BLaER1 (cell line): ENCODE results near the gene SORT1.

Source experiments
- H3K27ac ChIP-seq: shearing (Covaris generic); formaldehyde crosslinking; 2 replicates; pipeline ENCODE4 v1.8.1; 2022
- H3K27me3 ChIP-seq: shearing (Covaris generic); formaldehyde crosslinking; 2 replicates; pipeline ENCODE4 v1.8.1; 2022
- H3K36me3 ChIP-seq: shearing (Covaris generic); formaldehyde crosslinking; 2 replicates; pipeline ENCODE4 v1.8.1; 2022
- H3K4me1 ChIP-seq: shearing (Covaris generic); formaldehyde crosslinking; 2 replicates; pipeline ENCODE4 v1.8.1; 2022
- H3K4me2 ChIP-seq: shearing (Covaris generic); formaldehyde crosslinking; 2 replicates; pipeline ENCODE4 v1.8.1; 2022
- H3K4me3 ChIP-seq: shearing (Covaris generic); formaldehyde crosslinking; 2 replicates; pipeline ENCODE4 v1.8.1; 2022
- H3K9ac ChIP-seq: shearing (Covaris generic); formaldehyde crosslinking; 2 replicates; pipeline ENCODE4 v1.8.1; 2022
- H3K9me3 ChIP-seq: shearing (Covaris generic); formaldehyde crosslinking; 2 replicates; pipeline ENCODE4 v1.8.1; 2022
- H4K20me1 ChIP-seq: shearing (Covaris generic); formaldehyde crosslinking; 2 replicates; pipeline ENCODE4 v1.8.1; 2022
- Cebpa-rat ChIP-seq: shearing (Covaris generic); IDR thresholded peaks from 2 replicates; pipeline ENCODE4 v1.8.1; 2022

SORT1 gene

GRCh38 chr1:109392037-109392787 lies 5.5 kb downstream of the SORT1 start:
- Histone ChIP-seq H3K4me3 (no peak overlapping the region), H3K9ac (no peak overlapping the region), H3K9me3 (no peaks in the 10 kb centered on the region), H3K27me3 (peaks cover 18% of the 10 kb centered on the region), H3K36me3 (no peaks in the 10 kb centered on the region), H3K4me1 (peaks cover 44% of the 10 kb centered on the region), H4K20me1 (0 out of 2 replicates have a peak, but pooled peaks cover 14% of the 10 kb centered on the region), H3K27ac (no peak overlapping the region), H3K4me2 (peak overlapping the region; percentile 70)
- TF ChIP-seq Cebpa-rat: no peak

GRCh38 chr1:109391626-109392025 lies 6.1 kb downstream of the SORT1 start:
- no peak for TF ChIP-seq Cebpa-rat
- Histone ChIP-seq H3K4me1 (peaks cover 38% of the 10 kb centered on the region), H3K9me3 (no peaks in the 10 kb centered on the region), H3K27me3 (peaks cover 12% of the 10 kb centered on the region), H3K9ac (no peak overlapping the region), H3K36me3 (no peaks in the 10 kb centered on the region), H3K27ac (no peak overlapping the region), H3K4me2 (peak overlapping the region; percentile 70), H3K4me3 (no peak overlapping the region), H4K20me1 (0 out of 2 replicates have a peak, but pooled peaks cover 12% of the 10 kb centered on the region)

GRCh38 chr1:109391157-109391556 lies 6.6 kb downstream of the SORT1 start:
- peaks cover 37% of the 10 kb centered on the region for H3K4me1 ChIP-seq
- TF ChIP-seq Cebpa-rat: no peak

DNA sequence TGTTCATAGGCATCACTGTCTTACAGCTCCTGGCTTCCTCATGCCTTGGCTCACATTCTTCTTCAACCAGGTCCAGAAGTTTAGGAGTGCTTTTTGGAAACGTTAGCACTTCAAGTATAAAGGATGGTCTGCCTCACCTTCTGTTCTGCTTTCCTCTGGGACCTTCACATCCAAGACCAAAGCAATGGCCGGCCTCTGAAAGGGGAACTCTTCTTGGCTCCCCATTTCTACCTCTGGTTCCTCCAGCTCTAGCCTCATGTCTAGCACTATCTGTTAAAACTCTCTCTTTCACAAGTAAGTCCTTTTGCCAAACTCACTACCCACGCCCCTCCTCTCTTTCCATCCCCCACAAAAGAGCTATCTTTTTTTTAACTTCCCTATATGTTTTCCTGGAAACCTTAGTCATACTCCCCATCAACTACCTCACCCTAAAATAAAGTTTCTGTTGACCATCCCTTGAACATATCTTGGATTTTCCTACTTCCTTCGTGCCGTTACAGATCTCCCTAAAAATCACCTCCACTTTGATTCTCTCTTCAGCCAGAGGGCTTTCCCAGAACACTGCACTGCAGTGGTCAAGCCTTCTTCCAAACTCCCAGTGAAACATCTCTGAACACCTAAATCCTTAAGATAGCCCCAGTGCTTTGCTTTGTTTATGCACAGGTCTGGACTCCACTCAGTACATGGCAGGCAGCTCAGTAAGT lies 7.9 kb downstream of the SORT1 start:
- H3K36me3 ChIP-seq: no peaks in the 10 kb centered on the region
- no peak overlapping the region for H3K27ac ChIP-seq
- H3K4me3 ChIP-seq: no peak overlapping the region
- no peak for TF ChIP-seq Cebpa-rat
- no peak overlapping the region for H3K9ac ChIP-seq
- peaks cover 44% of the 10 kb centered on the region for H3K4me1 ChIP-seq
- H3K27me3 ChIP-seq: no peaks in the 10 kb centered on the region
- H3K4me2 ChIP-seq: no peak overlapping the region
- no peaks in the 10 kb centered on the region for H4K20me1 ChIP-seq
- H3K9me3 ChIP-seq: no peaks in the 10 kb centered on the region

More at GRCh38 chr1:109391157-109391556, 6.6 kb downstream of the SORT1 start:
- H3K9me3 ChIP-seq: no peaks in the 10 kb centered on the region
- H3K36me3 ChIP-seq: no peaks in the 10 kb centered on the region
- H4K20me1 ChIP-seq: 0 out of 2 replicates have a peak, but pooled peaks cover 8% of the 10 kb centered on the region
- no peak overlapping the region for H3K9ac ChIP-seq
- no peak overlapping the region for H3K4me3 ChIP-seq
- no peak overlapping the region for H3K27ac ChIP-seq
- H3K27me3 ChIP-seq: peaks cover 7% of the 10 kb centered on the region
- peak overlapping the region; percentile 70 for H3K4me2 ChIP-seq

DNA sequence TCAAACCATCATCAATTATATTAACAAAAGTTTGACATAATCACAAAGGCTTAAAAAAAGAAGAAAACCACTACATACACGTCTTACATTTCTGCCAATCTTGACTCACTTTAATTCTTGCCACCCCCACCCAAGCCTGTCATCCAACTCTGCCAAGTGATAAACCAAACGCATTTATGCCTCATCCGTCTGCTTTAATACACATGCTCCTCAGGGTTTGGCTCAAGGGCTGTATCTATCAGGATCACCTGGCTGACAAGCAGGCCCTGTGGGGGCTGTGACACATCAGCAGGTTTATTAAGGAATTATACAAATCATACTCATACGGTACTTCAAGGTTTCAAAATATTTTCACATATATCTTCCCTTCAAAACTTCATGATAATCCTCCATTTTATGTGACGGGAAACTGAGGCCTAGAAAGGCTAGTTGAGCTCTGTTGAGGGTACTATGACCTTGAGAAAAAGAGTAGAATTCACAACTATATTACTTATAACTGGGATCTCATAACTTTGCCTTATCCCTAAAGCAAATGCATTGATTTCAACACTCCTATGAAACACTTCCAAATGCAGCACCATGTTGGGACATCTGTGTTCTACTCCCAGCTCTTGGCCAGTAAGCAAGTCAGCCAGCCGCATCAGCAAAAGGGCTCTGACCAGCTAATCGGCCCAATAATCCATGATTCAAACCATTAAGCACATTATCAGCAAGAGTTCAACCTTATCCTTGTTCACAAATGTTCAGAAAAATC lies 8.7 kb downstream of the SORT1 start:
- no peak overlapping the region for H3K4me3 ChIP-seq
- no peaks in the 10 kb centered on the region for H3K9me3 ChIP-seq
- H3K4me2 ChIP-seq: no peak overlapping the region
- peaks cover 46% of the 10 kb centered on the region for H3K4me1 ChIP-seq
- no peak overlapping the region for H3K9ac ChIP-seq
- no peak overlapping the region for H3K27ac ChIP-seq
- TF ChIP-seq Cebpa-rat: no peak
- H3K36me3 ChIP-seq: no peaks in the 10 kb centered on the region
- no peaks in the 10 kb centered on the region for H3K27me3 ChIP-seq
- H4K20me1 ChIP-seq: no peaks in the 10 kb centered on the region

DNA sequence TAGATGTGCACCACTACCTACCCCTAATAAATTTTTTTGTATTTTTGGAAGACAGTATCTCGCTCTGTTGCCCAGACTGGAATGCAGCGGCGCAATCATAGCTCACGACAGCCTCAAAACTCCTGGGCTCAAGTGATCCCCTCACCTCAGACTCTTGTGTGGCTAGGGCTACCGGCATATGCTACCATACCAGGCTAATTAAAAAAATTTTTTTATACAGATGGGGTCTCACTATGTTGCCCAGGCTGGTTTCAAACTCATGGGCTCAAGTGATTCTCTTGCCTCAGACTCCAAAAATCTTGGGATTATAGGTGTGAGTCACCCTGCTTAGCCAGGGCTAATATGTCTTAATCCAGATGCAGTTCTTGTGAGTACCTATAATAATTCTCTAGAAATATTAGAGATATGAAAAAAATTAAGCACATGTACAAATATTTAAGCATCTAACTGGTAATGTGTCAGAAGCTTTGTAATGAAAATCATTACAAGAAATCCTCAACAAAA lies 9.5 kb downstream of the SORT1 start:
- H3K9ac ChIP-seq: no peak overlapping the region
- no peak overlapping the region for H3K4me3 ChIP-seq
- no peaks in the 10 kb centered on the region for H3K9me3 ChIP-seq
- TF ChIP-seq Cebpa-rat: no peak
- no peaks in the 10 kb centered on the region for H3K27me3 ChIP-seq
- H4K20me1 ChIP-seq: no peaks in the 10 kb centered on the region
- peaks cover 46% of the 10 kb centered on the region for H3K4me1 ChIP-seq
- H3K4me2 ChIP-seq: no peak overlapping the region
- no peak overlapping the region for H3K27ac ChIP-seq
- no peaks in the 10 kb centered on the region for H3K36me3 ChIP-seq

DNA sequence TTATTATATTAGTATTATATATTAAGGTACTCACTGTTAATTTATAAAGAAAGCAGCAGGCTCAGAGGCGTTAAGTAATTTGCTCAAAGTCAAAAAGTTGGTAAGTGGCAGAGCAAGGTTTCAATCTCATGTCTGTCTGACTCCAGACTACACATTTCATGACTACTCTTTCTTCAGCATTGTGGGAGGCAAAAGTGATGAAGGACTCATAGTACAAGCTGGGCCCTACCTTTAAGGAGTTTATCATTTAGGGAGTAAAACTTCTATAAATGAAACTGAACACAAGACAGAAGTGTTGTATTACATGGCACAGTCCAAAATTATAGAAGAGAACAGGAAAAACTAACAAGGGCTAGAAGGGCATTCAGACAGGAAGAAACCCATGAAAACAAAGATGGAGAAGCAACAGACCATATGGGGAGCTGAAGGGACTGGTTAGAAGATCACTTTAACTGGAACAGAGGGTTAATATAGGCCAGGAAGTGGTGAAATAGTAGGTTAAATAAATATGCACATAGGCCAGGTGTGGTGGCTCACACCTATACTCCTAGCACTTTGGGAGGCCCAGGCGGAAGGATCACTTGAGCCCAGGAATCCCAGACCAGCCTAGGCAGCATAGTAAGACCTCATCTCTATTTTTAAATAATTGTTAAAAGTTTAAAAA lies 11.5 kb downstream of the SORT1 start:
- H3K9ac ChIP-seq: no peak overlapping the region
- H3K36me3 ChIP-seq: no peaks in the 10 kb centered on the region
- no peak overlapping the region for H3K27ac ChIP-seq
- H3K4me3 ChIP-seq: no peak overlapping the region
- H3K4me2 ChIP-seq: peak overlapping the region; percentile 52
- H3K9me3 ChIP-seq: no peaks in the 10 kb centered on the region
- H3K27me3 ChIP-seq: no peaks in the 10 kb centered on the region
- H4K20me1 ChIP-seq: no peaks in the 10 kb centered on the region
- no peak for TF ChIP-seq Cebpa-rat
- H3K4me1 ChIP-seq: peaks cover 33% of the 10 kb centered on the region

GRCh38 chr1:109385417-109385816 lies 12.3 kb downstream of the SORT1 start:
- Histone ChIP-seq H3K27me3 (no peaks in the 10 kb centered on the region), H4K20me1 (no peaks in the 10 kb centered on the region), H3K36me3 (no peaks in the 10 kb centered on the region), H3K4me2 (peak overlapping the region; percentile 52), H3K9ac (no peak overlapping the region), H3K4me1 (peaks cover 26% of the 10 kb centered on the region), H3K9me3 (no peaks in the 10 kb centered on the region), H3K4me3 (no peak overlapping the region), H3K27ac (no peak overlapping the region)
- no peak for TF ChIP-seq Cebpa-rat

- no peaks in the 10 kb centered on the region for H3K9me3 ChIP-seq
- H3K36me3 ChIP-seq: no peaks in the 10 kb centered on the region
- peaks cover 26% of the 10 kb centered on the region for H3K4me1 ChIP-seq
- H4K20me1 ChIP-seq: no peaks in the 10 kb centered on the region
- H3K27ac ChIP-seq: no peak overlapping the region
- no peaks in the 10 kb centered on the region for H3K27me3 ChIP-seq
- no peak overlapping the region for H3K9ac ChIP-seq
- H3K4me3 ChIP-seq: no peak overlapping the region
- H3K4me2 ChIP-seq: no peak overlapping the region
- no peak for TF ChIP-seq Cebpa-rat
Measured at GRCh38 chr1:109383854-109384253, 13.9 kb downstream of the SORT1 start.
